Body of pancreas (tissue), 4 donors: ENCODE results near the gene L3MBTL2.

Experiments
- CTCF ChIP-seq, 7 experiments: fragments of 450-650 bp in 4 of 7; fragments of 200-600 bp in 3 of 7; sonication (generic) in 3 of 7; IDR thresholded peaks; one replicate each; pipeline ENCODE4 v1.5.1; 2016 to 2019; ENCODE audit warnings: antibody characterized with exemption in 7 of 7
- POLR2A ChIP-seq, 3 donors: fragments of 450-650 bp; IDR thresholded peaks; one replicate each; pipeline ENCODE4 v1.6.1; 2016; ENCODE audit warnings: antibody characterized with exemption in 3 of 3, mild to moderate bottlenecking in 2 of 3

- no peak for TF ChIP-seq CTCF (IDR thresholded peaks at IDR 0.05)
- TF ChIP-seq POLR2A (IDR thresholded peaks at IDR 0.05), result no peak
Observed at GRCh38 chr22:41193829-41194228, 11.3 kb upstream of the L3MBTL2 start.
